IPS-20b (cell line): ENCODE data around the gene KRT14.
"Not testable (repeated sequence)": the region's sequence is repeated elsewhere in the genome, so short reads cannot be mapped to it uniquely, and the experiment has no call there.

Experiments used
- H3K27ac ChIP-seq: one replicate; pipeline ENCODE4 v1.5.1; 2013; ENCODE audit warnings: low read length
- H3K27me3 ChIP-seq: 2 replicates; pipeline ENCODE4 v1.6.1; 2013; ENCODE audit warnings: mild to moderate bottlenecking, low read length, inconsistent platforms; ENCODE audit not compliant: insufficient read depth
- H3K36me3 ChIP-seq: 2 replicates; pipeline ENCODE4 v1.6.1; 2013; ENCODE audit warnings: low read depth, mild to moderate bottlenecking, inconsistent platforms, low read length, moderate library complexity; ENCODE audit not compliant: insufficient read depth
- H3K4me1 ChIP-seq: 2 replicates; pipeline ENCODE4 v1.6.1; 2013; ENCODE audit warnings: mild to moderate bottlenecking, control low read depth, inconsistent platforms, low read length, moderate library complexity; ENCODE audit not compliant: insufficient read depth
- H3K4me3 ChIP-seq: 2 replicates; pipeline ENCODE4 v1.5.1; 2013; ENCODE audit warnings: mild to moderate bottlenecking, low read length, inconsistent platforms
- H3K9ac ChIP-seq: 2 replicates; pipeline ENCODE4 v1.6.1; 2013; ENCODE audit warnings: low read depth, mild to moderate bottlenecking, inconsistent platforms, low read length, moderate library complexity
- H3K9me3 ChIP-seq: 2 replicates; pipeline ENCODE4 v1.6.1; 2013; ENCODE audit warnings: mild to moderate bottlenecking, low read depth, low read length, inconsistent platforms; ENCODE audit not compliant: insufficient read depth

KRT14 gene

DNA sequence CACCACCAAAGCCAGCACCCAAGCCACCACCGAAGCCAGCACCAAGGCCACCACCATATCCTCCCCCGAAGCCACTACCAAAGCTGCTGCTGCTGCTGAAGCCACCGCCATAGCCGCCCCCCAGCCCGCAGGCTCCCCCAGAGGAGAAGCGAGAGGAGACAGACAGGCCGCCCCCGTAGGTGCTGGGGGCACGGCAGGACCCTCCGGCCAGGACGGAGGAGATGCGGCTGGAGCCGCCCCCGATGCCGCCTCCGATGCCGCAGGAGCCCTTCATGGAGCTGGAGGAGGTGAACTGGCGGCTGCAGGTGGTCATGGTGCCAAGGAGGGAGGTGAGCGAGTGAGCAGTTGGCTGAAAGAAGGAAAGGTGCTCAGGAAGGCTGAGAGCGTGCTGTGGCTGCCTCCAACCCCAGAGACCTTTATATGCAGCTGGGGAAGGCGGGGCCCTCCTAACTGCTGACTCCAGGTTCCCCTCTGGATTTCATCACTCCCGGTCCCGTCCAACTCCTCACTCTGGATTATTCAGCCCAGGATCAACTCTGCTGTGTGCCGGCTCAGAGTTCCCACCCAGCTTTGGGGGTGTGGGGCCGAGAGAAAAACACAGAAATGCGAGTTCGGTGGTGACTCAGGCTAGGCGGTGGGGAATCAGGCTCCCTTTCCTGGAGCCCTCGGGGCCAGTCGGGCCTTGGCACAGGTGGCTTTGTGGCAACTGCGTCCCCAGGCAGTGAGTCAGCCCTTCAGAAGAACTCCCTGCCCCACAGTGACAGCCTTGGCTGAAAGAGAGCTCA is 25.9 kb upstream of the KRT14 start, which contains the start of gene KRT16:
Gene KRT16 (minus strand): TSS at position 392 of the 785 bp plus-strand sequence. CDS start 79 bp downstream, at position 313.
- H3K9ac ChIP-seq, H3K4me3 ChIP-seq, H3K36me3 ChIP-seq, H3K27ac ChIP-seq, H3K9me3 ChIP-seq, H3K4me1 ChIP-seq, H3K27me3 ChIP-seq: not testable (repeated sequence)

DNA sequence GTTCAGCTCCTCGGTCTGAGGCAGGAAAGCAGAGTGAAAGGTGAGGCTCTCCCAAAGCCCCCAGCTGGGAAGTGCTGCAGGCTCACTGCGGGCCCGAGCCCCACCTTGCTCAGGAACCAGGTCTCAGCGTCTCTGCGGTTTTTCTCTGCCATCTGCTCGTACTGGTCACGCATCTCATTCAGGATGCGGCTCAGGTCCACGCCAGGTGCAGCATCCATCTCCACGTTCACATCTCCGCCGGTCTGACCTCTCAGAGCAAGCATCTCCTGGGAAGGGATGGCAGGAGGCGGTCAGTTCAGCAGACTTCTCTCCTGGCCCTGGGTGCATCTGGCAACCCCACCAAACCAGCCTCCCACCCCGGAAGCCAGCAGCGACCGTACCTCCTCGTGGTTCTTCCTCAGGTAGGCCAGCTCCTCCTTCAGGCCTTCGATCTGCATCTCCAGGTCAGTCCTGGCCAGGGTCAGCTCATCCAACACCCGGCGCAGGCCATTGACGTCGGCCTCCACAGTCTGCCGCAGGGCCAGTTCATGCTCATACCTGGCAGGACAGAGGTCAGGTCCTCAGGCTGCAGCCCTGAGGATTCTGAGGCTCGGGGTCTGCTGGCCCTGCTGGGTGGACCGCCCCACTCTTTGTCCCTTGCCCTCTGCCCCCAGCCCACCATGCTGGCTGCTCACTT is 24.4 kb upstream of the KRT14 start:
- Histone ChIP-seq H3K4me1 (no peaks in the 10 kb centered on the region), H3K27ac (no peak overlapping the region), H3K9me3 (peaks cover 10% of the 10 kb centered on the region), H3K4me3 (no peak overlapping the region), H3K27me3 (no peaks in the 10 kb centered on the region), H3K9ac (no peak overlapping the region), H3K36me3 (no peaks in the 10 kb centered on the region)

DNA sequence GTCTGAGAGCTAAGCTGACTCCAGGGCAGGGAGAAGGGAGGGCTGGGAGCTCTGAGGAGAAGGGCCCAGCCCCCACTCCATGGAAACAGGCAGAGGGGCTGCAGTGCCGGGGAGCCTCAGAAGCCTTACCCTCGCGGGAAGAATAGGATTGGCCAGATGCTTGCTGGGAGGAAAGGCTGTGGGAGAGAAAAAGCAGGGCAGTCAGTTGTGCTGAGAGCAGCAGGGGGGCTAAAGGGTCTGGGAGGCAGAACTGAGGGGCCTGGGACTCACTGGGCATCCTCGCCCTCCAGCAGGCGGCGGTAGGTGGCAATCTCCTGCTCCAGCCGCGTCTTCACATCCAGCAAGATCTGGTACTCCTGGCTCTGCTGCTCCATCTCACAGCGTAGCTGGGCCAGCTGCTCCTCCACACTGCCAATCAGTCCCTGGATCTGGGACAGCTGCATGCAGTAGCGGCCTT is 23.4 kb upstream of the KRT14 start:
- not testable (repeated sequence) for H3K9ac ChIP-seq, H3K36me3 ChIP-seq, H3K4me3 ChIP-seq, H3K27me3 ChIP-seq, H3K4me1 ChIP-seq, H3K27ac ChIP-seq
- peaks cover 10% of the 10 kb centered on the region for H3K9me3 ChIP-seq

DNA sequence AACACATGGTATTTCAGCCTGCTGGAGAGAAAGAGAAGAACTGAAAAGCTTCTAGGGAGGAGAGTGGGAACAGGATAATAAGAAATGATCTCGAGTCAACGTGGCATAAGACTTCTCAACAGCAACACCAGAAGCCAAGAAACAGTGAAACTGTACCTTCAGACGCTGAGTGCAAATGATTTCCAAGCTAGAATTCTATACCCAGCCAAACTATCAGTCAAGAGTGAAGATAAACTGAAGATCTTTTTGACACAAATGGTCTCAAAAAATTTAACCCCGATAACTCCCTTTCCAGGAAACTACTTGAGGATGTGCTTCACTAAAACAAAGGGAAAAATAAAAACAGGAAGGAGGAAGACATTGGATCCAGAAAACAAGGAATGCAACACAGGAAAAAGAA is 20.2 kb upstream of the KRT14 start:
- H3K27ac ChIP-seq, H3K36me3 ChIP-seq, H3K4me3 ChIP-seq, H3K27me3 ChIP-seq, H3K9ac ChIP-seq, H3K4me1 ChIP-seq: not testable (repeated sequence)
- H3K9me3 ChIP-seq = peaks cover 10% of the 10 kb centered on the region

DNA sequence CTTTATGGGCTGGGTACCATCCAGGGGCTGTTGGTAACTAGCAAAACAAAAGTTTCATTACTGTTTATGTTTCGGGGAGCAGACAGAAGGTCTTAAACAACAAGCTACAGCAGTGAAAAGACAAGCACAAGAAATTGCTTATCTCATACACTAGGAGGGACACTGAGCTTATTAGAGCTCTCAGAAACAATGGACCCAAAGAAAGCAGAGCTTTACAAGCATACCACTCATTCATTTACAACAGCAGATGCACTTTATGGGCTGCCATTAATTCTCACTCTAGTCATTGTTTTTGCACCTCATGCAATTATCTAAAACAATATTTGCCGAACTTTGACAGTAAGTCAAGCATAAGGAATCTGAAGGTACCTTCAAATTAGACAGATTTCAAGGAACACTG is 15.8 kb upstream of the KRT14 start:
- Histone ChIP-seq H3K9me3 (peaks cover 9% of the 10 kb centered on the region), H3K36me3 (no peaks in the 10 kb centered on the region), H3K4me3 (no peak overlapping the region), H3K27ac (no peak overlapping the region), H3K4me1 (no peaks in the 10 kb centered on the region), H3K9ac (no peak overlapping the region), H3K27me3 (no peaks in the 10 kb centered on the region)

DNA sequence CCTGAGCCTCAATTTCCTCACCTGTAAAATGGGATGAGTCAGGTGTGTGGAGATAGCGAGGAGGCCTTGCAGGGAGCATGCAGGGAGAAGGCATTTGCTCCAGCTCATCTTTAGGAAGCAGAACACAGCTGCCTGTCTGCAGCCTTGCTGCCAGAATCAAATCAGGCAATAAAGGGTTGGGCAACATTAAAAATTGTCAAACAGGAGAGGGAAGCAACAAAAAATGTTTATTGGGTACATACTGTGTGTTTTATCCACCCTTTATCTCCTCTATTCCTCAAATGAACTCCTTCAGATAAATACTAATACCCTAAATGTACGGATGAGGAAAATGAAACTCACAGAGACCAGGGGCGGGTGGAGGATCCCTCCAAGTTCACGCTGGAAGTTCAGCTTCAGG is 13.6 kb upstream of the KRT14 start:
- Histone ChIP-seq H3K27me3 (no peaks in the 10 kb centered on the region), H3K36me3 (no peaks in the 10 kb centered on the region), H3K4me3 (no peak overlapping the region), H3K9me3 (no peaks in the 10 kb centered on the region), H3K9ac (no peak overlapping the region), H3K4me1 (no peaks in the 10 kb centered on the region), H3K27ac (no peak overlapping the region)

DNA sequence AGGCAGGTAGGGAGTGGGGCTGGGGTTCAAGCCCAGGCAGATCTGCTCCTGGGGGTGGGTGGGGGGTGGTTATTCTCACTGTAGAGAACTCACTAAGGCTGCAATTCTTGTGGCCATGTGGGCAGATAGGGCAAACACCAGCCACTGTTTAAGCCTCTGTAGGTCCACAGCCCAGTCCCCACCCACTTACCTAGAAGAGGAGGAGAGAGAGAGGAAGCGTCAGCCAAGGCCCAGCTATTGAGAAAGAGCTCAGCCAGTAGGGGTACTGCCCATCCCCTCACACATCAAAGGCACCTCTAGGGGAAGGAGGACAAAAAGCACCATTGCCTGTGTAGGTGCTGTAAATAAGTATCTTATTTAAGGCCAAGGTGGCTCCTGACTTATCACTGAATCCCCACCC is 13.0 kb upstream of the KRT14 start:
- no peak overlapping the region for H3K9ac ChIP-seq
- H3K27me3 ChIP-seq = no peaks in the 10 kb centered on the region
- no peaks in the 10 kb centered on the region for H3K9me3 ChIP-seq
- no peaks in the 10 kb centered on the region for H3K36me3 ChIP-seq
- H3K4me1 ChIP-seq = no peaks in the 10 kb centered on the region
- no peak overlapping the region for H3K4me3 ChIP-seq
- H3K27ac ChIP-seq = no peak overlapping the region

- Histone ChIP-seq H3K9ac (no peak overlapping the region), H3K36me3 (no peaks in the 10 kb centered on the region), H3K27me3 (no peaks in the 10 kb centered on the region), H3K27ac (no peak overlapping the region), H3K9me3 (no peaks in the 10 kb centered on the region), H3K4me3 (no peak overlapping the region), H3K4me1 (no peaks in the 10 kb centered on the region)
Observed at GRCh38 chr17:41595585-41595984, 8.9 kb upstream of the KRT14 start.

- H3K27ac ChIP-seq = no peak overlapping the region
- H3K4me3 ChIP-seq = no peak overlapping the region
- no peaks in the 10 kb centered on the region for H3K36me3 ChIP-seq
- H3K9ac ChIP-seq = no peak overlapping the region
- H3K9me3 ChIP-seq = no peaks in the 10 kb centered on the region
- H3K4me1 ChIP-seq = no peaks in the 10 kb centered on the region
- H3K27me3 ChIP-seq = no peaks in the 10 kb centered on the region
Observed at GRCh38 chr17:41594363-41594915, 7.7 kb upstream of the KRT14 start.

DNA sequence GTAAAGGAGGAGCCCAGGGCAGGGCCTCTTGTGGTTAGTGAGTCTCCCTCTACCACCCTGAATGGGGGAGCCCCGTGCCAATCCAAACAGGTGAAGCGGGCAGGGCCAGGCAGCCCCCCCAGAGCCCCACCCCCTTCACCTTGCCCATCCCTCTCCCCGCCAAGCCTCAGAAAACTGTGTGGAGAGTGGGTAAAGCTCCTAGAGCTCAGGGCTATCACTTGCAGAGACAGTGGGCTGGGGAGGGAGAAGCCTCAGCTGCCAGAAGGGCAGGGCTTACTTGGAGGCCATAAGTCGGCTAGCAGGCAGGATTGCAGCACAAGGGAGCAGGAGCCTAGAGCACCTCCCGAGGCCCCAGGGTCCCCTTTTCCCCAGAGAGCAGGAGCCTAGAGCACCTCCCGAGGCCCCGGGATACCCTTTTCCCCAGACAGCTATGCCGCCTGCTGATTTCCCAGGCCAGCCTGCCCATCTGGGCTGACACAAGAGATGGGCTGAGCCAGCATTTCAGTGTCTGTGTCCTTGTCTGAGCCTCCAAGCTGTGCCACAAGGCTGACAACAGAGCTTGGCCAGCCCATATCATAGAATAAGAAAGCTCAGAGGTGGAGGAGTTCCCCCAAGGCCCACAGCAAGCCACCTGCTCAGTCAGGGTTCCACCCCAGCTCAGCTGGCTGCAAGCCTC is 6.7 kb upstream of the KRT14 start:
- no peaks in the 10 kb centered on the region for H3K27me3 ChIP-seq
- no peaks in the 10 kb centered on the region for H3K9me3 ChIP-seq
- H3K4me1 ChIP-seq = no peaks in the 10 kb centered on the region
- H3K27ac ChIP-seq = no peak overlapping the region
- no peak overlapping the region for H3K4me3 ChIP-seq
- no peaks in the 10 kb centered on the region for H3K36me3 ChIP-seq
- no peak overlapping the region for H3K9ac ChIP-seq

DNA sequence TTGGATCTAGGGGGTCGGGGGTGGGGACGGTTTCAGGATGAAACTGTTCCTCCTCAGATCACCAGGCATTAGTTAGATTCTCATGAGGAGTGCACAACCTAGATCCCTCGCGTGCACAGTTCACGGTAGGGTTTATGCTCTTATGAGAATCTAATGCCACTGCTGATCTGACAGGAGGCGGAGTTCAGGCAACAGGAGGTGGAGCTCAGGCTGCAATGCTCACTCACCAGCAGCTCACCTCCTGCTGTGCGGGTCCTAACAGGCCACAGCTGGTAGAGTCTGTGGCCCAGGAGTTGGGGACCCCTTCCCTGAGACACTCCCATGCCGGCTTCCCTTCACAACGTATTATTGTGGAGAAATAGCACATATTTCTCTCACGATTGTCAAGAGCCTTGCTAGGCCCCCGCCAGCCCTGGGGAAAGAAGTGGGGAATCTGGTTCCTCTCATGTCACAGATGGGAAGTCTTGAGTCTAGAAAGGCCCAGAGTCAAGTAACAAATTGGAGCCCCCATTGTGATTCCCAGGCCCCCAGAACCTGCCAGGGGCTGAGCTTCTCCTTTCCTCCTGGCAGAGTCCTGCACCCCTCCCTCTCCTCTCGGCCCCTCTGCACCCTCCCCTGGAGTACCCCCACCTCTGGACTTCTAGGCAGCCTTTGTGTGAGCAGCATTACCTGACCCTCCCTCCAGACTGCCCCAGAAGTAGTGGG is 6.1 kb upstream of the KRT14 start:
- no peaks in the 10 kb centered on the region for H3K4me1 ChIP-seq
- H3K9me3 ChIP-seq = no peaks in the 10 kb centered on the region
- H3K9ac ChIP-seq = no peak overlapping the region
- no peak overlapping the region for H3K27ac ChIP-seq
- H3K36me3 ChIP-seq = no peaks in the 10 kb centered on the region
- H3K27me3 ChIP-seq = no peaks in the 10 kb centered on the region
- H3K4me3 ChIP-seq = no peak overlapping the region
